Activated naive CD4-positive, alpha-beta T cell treated with anti-CD3 and anti-CD28 coated beads, Interleukin-2, amount 50 U/mL, for 16 hours (primary cell): Measurements from ENCODE around the gene EMILIN1.
"Not testable (repeated sequence)": the region's sequence is repeated elsewhere in the genome, so short reads cannot be mapped to it uniquely, and the experiment has no call there.

Experiments used
- DNase-seq: peaks from one replicate; pipeline ENCODE4 v3.0.0-alpha.2; 2020

EMILIN1 gene

GRCh38 chr2:27054721-27055120, 23.7 kb upstream of the EMILIN1 start:
- no peak for DNase-seq

- DNase-seq, result no peak
These were observed 21.2 kb upstream of the EMILIN1 start for GRCh38 chr2:27057184-27057583.

- DNase-seq, result no peak
These were observed 20.2 kb upstream of the EMILIN1 start for GRCh38 chr2:27058210-27058609.

- DNase-seq, result no peak
These were observed 19.1 kb upstream of the EMILIN1 start for GRCh38 chr2:27059141-27059820.

GRCh38 chr2:27060323-27060722, 18.1 kb upstream of the EMILIN1 start:
- no peak for DNase-seq

GRCh38 chr2:27065128-27065527, 13.3 kb upstream of the EMILIN1 start:
- no peak for DNase-seq

GRCh38 chr2:27067385-27067784, 11.0 kb upstream of the EMILIN1 start:
- no peak for DNase-seq

- no peak for DNase-seq
These were observed 9.0 kb upstream of the EMILIN1 start for GRCh38 chr2:27069436-27069835.

GRCh38 chr2:27069961-27070618, 8.3 kb upstream of the EMILIN1 start:
- no peak for DNase-seq

- DNase-seq, result no peak
These were observed 7.7 kb upstream of the EMILIN1 start for GRCh38 chr2:27070653-27071276.

- peak; percentile 91 for DNase-seq
These were observed 7.0 kb upstream of the EMILIN1 start, which contains the start of gene OST4 for GRCh38 chr2:27071277-27071989. Gene OST4 (minus strand): TSS chr2:27071654.

- no peak for DNase-seq
These were observed 6.2 kb upstream of the EMILIN1 start for GRCh38 chr2:27071990-27072830.

GRCh38 chr2:27072920-27073319, 5.5 kb upstream of the EMILIN1 start:
- no peak for DNase-seq

GRCh38 chr2:27073782-27074181, 4.6 kb upstream of the EMILIN1 start:
- no peak for DNase-seq

GRCh38 chr2:27074738-27075565, 3.5 kb upstream of the EMILIN1 start:
- DNase-seq, result no peak

GRCh38 chr2:27075566-27075871, 2.9 kb upstream of the EMILIN1 start:
- not testable (repeated sequence) for DNase-seq

- DNase-seq, result no peak
These were observed 2.1 kb upstream of the EMILIN1 start for GRCh38 chr2:27076323-27076722.

- DNase-seq, result no peak
These were observed 1.2 kb upstream of the EMILIN1 start for GRCh38 chr2:27077231-27077630.

GRCh38 chr2:27079233-27080139, 1.1 kb downstream of the EMILIN1 start:
- DNase-seq, result no peak

- no peak for DNase-seq
These were observed 1.7 kb downstream of the EMILIN1 start for GRCh38 chr2:27080140-27080469.

GRCh38 chr2:27080603-27080936, 2.2 kb downstream of the EMILIN1 start:
- DNase-seq, result no peak
